ENCODE results near the gene PNKD. TPM values are rescaled to one million over a fixed set of nuclear protein-coding genes. Genes with fewer than 3 reads are reported as not detected.
A peak's percentile ranks its signal among the peaks of the same experiment; 100 is the strongest.

PNKD gene
- total and polyA plus RNA-seq, 2 donors (not counting 1 experiment from before 2014, with no cell fraction given): 27.7 to 29.1 TPM

GRCh38 chr2:218395826-218396687, 125.7 kb downstream of the PNKD start:
- no peaks in the 10 kb centered on the region for H4K20me1 ChIP-seq (ENCODE audit: control insufficient read depth, extremely low read depth, insufficient read depth, low read length)
- peaks cover 10% of the 10 kb centered on the region for H3K79me2 ChIP-seq (ENCODE audit: control insufficient read depth, insufficient read depth, low read length)
- no peaks in the 10 kb centered on the region for H3K9me3 ChIP-seq (ENCODE audit: control insufficient read depth, insufficient read depth, low read depth, low read length)
- H3K9ac ChIP-seq (ENCODE audit: insufficient read depth, low read length): peak overlapping the region; percentile 76
- no peaks in the 10 kb centered on the region for H3K27me3 ChIP-seq (ENCODE audit: control insufficient read depth, insufficient read depth, low read length)
- TF ChIP-seq EZH2 (IDR thresholded peaks at IDR 0.05; ENCODE audit: low read length, missing control alignments) (no peak), CTCF (conservative IDR thresholded peaks at IDR 0.05 in 1 of 2, IDR thresholded peaks at IDR 0.05 in 1 of 2; ENCODE audit: low read depth in 1 of 2, low read length in 2 of 2) (peak; percentile 52 to 63)
- H3K4me1 ChIP-seq (ENCODE audit: control insufficient read depth, extremely low read depth, insufficient read depth, low read length): peaks cover 16% of the 10 kb centered on the region
- peak overlapping the region; percentile 99 for H3K4me2 ChIP-seq (ENCODE audit: extremely low read depth, insufficient read depth, low read length)
- H3K27ac ChIP-seq (ENCODE audit: insufficient read depth, low read length): peak overlapping the region; percentile 81
- peak; percentile 96 to 98 for DNase-seq (ENCODE audit: low read depth in 2 of 2)
- peak overlapping the region; percentile 77 for H2AFZ ChIP-seq (ENCODE audit: low read length)
- no peaks in the 10 kb centered on the region for H3K36me3 ChIP-seq (ENCODE audit: control insufficient read depth, insufficient read depth, low read length)
- peak overlapping the region; percentile 47 to 96 (median 60) for H3K4me3 ChIP-seq (replicated peaks in 1 of 4; ENCODE audit: control extremely low read depth in 1 of 4, insufficient read depth in 1 of 4, low read depth in 3 of 4, low read length in 4 of 4)

Other genes with a start within 250 kb of the PNKD start
- gene RUFY4, start 201.3 kb upstream of the PNKD start, total RNA-seq: not detected in 2 replicates
- not detected in 2 replicates for gene RUFY4, start 201.3 kb upstream of the PNKD start, polyA plus RNA-seq
- not detected in 2 replicates for gene CXCR2, start 144.5 kb upstream of the PNKD start, total RNA-seq
- gene CXCR2, start 144.5 kb upstream of the PNKD start, polyA plus RNA-seq: not detected in 2 replicates
- not detected in 2 replicates for gene CXCR1, start 103.6 kb upstream of the PNKD start, total RNA-seq
- gene CXCR1, start 103.6 kb upstream of the PNKD start, polyA plus RNA-seq: not detected in 2 replicates
- 130 and 199 TPM in 2 replicates for gene ARPC2, start 53.3 kb upstream of the PNKD start, total RNA-seq
- 778 and 893 TPM in 2 replicates for gene ARPC2, start 53.3 kb upstream of the PNKD start, polyA plus RNA-seq
- under 0.01 TPM in 1 of 2 replicates, not detected in the other for gene GPBAR1, start 9.5 kb upstream of the PNKD start, total RNA-seq
- 0.02 TPM in 1 of 2 replicates, not detected in the other for gene GPBAR1, start 9.5 kb upstream of the PNKD start, polyA plus RNA-seq
- 110 and 139 TPM in 2 replicates for gene AAMP, start 382 bp upstream of the PNKD start, total RNA-seq
- 53.1 and 60.4 TPM in 2 replicates for gene AAMP, start 382 bp upstream of the PNKD start, polyA plus RNA-seq
- 168 and 235 TPM in 2 replicates for gene TMBIM1, start 22.0 kb downstream of the PNKD start, total RNA-seq
- 170 and 181 TPM in 2 replicates for gene TMBIM1, start 22.0 kb downstream of the PNKD start, polyA plus RNA-seq
- gene CATIP, start 86.3 kb downstream of the PNKD start, total RNA-seq: under 0.01 and 0.17 TPM in 2 replicates
- not detected in 2 replicates for gene CATIP, start 86.3 kb downstream of the PNKD start, polyA plus RNA-seq
- gene SLC11A1, start 111.8 kb downstream of the PNKD start, total RNA-seq: 0.17 and 0.26 TPM in 2 replicates
- 0.02 and 0.03 TPM in 2 replicates for gene SLC11A1, start 111.8 kb downstream of the PNKD start, polyA plus RNA-seq
- gene CTDSP1, start 129.3 kb downstream of the PNKD start, total RNA-seq: 40.6 and 45.4 TPM in 2 replicates
- gene CTDSP1, start 129.3 kb downstream of the PNKD start, polyA plus RNA-seq: 69.6 and 71.6 TPM in 2 replicates
- not detected in 2 replicates for gene VIL1, start 148.6 kb downstream of the PNKD start, total RNA-seq
- gene VIL1, start 148.6 kb downstream of the PNKD start, polyA plus RNA-seq: not detected in 2 replicates